Stimulated activated CD8-positive, alpha-beta memory T cell treated with anti-CD3 and anti-CD28 coated beads, Interleukin-7, amount 100 ng/mL, for 24 hours (primary cell): ENCODE measurements around the gene CACHD1.
"Not testable (repeated sequence)": the region's sequence is repeated elsewhere in the genome, so short reads cannot be mapped to it uniquely, and the experiment has no call there.

Experiments used
- DNase-seq: peaks from one replicate; pipeline ENCODE4 v3.0.0-alpha.2; 2020; ENCODE audit warnings: low read depth

The CACHD1 gene

DNA sequence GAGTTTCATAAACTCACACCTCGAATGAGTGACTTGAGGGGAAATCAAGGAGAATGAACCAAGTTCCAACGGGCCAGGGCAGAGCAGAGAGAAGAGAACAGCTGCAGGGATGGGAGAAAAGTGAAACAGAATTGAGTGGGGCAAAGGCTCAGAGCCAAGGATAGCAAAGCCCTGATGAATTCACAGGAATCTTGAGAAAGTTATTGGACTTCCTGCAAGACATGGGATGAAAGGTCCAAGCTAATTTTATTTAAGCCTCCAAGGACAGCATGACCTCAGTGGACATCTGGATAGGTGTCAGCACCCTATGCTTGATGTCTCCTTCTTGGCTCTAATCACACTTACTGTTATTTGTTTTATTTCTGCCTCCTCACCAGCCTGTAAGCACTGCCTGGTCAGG is 232.0 kb downstream of the CACHD1 start:
- DNase-seq: no peak

DNA sequence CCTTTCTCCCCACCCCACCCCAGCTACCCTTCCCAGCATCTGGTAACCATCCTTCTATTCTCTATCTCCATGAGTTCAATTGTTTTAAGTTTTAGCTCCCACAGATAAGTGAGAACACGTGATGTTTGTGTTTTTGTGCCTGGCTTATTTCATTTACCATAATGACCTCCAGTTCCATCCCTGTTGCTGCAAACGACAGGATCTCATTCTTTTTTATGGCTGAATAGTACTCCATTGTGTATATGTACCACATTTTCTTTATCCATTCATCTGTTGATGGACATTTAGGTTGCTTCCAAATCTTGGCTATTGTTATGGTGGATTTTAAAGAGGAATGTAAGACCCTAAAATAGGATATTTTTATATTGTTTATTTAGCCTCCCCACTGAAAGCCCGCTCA is 232.7 kb downstream of the CACHD1 start:
- DNase-seq: not testable (repeated sequence)

DNA sequence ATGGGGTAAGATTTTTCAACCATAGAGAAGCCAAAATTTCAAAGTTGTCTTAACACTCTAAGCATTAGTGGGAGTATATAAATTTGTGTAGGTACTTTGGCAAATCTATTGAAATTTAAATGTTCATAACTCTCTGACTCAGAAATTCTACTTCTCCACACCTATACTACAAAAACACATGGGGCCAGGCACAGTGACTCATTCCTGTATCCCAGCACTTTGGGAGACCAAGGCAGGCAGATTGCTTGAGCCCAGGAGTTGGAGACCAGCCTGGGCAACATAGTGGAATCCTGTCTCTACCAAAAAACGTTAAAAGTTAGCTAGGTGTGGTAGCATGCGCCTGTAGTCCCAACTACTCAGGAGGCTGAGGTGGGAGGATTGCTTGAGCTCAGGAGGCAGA is 233.7 kb downstream of the CACHD1 start:
- no peak for DNase-seq

DNA sequence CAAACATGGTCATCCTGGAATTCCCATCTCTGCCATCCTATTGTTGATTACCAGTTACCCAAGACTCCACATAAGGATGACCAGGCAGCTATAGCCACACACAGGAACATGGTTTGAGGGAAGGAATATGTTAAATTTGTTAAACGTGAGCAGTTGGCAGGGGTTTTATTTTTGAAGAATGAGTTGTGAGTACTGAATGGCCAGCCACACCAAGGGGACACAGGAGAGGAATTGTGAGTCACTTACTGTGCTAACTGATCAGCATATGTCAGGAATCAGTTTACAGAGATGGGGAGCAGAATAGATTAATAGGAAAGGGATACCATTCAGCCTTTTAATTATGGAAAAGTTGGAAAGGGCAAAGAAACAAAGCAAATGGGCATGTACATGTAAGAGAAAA is 235.7 kb downstream of the CACHD1 start:
- no peak for DNase-seq

DNA sequence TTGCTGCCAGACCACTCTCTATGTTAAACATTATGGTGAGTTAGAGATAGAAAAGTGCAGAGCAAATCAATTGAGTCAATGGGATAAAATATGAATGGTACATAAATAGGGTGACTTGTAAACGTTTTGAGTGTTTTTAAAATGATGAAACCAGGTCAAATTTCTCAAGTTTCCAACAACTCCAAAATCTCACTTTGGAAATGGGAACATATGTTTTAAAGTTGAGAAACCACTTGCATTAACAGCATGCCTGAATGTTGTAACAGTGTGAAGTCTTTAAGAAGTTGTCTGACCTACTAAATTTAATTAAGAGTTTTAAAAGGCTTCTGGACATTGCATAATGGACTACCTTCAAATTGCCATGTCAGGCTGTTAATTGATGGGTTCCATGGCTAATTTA is 241.3 kb downstream of the CACHD1 start:
- no peak for DNase-seq

DNA sequence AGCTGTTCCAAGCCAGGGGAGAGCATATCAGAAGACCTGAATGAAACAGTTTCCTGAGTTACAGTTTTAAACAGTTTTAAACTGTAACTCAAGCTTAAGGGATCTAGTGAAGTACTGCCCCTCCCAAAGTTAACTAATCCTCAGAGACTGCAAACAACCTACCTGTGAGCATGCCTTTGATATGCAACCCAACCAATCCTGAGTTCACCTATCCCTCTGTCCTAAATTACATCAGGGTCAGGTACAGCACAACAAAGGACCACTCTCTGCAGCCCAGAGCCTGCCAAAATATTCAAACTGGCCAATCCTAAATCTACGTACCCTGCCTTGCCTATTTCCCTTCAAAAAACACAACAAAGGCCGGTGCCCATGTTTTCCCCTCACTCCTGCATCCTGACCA is 242.1 kb downstream of the CACHD1 start:
- DNase-seq: no peak

DNA sequence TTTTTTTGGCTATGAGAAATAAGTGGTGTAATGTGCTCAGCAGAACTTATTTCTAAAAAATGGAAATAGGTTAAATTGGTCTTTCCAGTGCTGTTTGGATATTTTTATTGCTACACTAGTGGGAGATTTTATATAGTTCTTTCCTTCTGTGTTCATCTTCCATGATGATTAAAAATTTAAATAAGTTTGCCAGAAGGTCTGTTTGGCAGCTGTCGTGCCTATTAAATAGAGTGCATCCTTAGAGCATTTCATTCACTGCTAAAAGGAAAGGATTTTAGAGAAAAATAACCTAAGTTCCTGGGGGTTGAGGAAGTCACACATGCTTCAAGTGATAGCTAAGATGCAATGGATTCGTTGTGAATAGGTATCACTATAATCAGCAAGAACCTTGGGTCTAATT is 245.3 kb downstream of the CACHD1 start:
- no peak for DNase-seq

DNA sequence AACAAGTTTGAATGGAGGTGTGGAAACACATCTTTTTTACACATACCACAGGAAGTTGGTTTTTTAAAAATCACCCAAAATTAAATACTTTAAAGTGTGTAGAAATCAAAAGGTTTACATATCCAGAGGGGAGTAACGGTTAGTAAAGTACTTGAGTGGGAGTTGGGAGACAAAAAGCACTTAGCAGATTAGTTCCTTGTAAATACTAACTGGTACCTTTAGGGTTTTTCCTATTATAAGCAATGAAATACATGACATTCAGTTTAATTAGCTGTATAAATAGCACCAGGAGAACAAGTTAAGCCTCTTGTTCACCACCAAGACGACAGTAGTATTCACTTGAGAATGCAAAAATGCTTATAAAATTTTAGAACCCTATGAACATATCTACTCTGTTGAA is 251.2 kb downstream of the CACHD1 start:
- DNase-seq: no peak

DNA sequence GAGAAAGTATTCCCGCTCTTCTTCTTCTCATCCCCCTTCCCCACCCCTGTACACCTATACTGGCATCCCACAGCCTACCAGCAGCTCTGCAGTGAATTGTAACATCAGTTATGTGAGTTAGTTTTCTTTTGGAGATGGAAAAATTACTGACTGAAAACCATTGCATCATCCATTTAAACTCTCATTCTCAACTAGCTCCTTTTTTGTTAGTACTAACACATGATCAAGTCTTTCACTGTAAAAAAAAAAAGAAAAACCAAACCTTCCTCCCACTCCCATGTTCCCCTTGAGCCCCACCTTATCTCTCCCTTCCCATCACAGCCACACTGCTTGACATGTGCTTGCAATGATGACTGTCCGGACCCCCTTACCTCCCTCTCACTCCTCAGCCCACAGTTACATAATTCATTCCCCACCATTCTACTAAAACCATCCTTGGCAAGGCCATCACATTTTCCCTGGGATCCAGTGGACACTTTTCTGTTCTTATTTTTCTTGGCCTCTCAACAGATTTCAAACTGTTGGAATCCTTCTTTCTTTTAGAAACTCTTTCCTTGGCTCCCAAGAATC is 251.7 kb downstream of the CACHD1 start:
- DNase-seq: no peak

DNA sequence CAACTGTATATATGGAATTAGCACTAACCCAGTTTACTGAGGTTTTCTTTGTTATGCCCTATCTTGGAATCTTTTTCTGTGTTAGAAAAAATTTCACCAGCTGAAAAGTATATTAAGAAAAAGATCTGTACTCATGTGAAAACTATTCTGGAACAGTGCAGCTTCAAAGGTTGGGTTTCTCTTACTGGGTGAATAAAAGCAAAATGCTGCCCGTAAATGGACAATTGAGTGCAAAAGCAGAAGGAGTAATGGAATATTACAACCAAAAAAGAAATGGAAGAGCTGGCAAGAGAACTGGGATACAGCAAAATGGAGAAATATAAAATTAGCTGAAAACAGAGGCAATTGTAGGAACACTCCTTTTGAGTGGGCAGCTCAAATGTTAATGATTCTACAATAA is 257.9 kb downstream of the CACHD1 start:
- no peak for DNase-seq

DNA sequence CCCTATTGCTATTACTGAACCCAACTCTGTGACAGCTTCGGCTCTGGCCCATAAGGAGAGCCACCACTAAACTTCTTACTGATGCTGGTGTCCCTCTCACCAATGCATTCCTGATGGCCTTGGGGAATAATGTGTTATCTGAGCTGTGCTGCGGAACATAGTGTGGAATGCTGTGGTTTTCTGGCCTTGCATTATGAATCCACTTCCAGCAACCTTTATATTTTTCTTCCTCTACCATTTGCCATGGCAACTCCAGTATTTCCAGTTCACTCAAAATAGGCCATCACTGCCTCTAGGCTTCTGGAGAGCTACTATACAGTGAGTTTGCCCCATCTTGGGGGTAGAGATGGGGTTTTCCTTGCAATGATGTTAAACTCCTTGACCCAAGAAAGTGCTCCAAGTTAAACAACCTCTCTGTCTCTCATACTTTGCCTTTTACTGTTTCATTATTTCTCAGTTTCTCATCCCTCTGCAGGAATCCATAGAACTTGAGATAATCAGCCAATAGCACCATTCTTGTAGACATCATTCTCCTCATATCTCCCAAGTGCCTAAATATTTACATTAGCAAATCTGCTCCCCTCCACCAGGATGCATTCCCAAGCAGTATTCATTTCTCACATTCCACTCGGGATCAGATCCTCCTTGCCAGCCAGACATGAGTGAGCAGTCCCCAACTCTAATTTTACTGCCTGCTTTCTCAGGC is 263.8 kb downstream of the CACHD1 start:
- no peak for DNase-seq

DNA sequence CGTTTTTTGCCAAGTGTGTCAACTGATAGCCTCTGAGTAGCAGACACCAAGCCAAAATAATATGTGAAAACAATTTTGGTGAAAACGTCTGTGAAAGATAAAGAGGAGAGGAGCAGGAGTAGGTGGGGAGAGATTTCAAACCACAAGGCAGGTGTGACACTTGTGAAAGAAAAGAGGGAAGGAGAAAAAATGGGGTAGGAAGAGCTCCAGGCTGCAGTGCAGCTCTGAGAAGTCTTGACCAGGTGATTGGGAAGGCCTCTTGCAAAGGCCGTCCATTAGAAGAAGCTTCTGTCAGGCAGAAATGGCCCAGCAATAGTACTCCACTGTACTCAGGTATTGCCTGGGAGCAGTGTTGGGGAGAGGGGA is 264.3 kb downstream of the CACHD1 start:
- DNase-seq: no peak

DNA sequence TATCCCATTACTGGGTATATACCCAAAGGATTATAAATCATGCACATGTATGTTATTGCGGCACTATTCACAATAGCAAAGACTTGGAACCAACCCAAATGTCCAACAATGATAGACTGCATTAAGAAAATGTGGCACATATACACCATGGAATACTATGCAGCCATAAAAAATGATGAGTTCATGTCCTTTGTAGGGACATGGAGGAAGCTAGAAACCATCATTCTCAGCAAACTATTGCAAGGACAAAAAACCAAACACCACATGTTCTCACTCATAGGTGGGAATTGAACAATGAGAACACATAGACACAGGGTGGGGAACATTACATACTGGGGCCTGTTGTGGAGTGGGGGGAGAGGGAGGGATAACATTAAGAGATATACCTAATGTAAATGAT is 270.8 kb downstream of the CACHD1 start:
- not testable (repeated sequence) for DNase-seq
